HepG2 (cell line): ENCODE measurements around the gene UBTF. TPM values are rescaled to one million over a fixed set of nuclear protein-coding genes. Genes with fewer than 3 reads are reported as not detected.

ENCODE experiments used
- ATF1 ChIP-seq: IDR thresholded peaks from 2 replicates; pipeline ENCODE4 v1.6.1; 2016; ENCODE audit warnings: mild to moderate bottlenecking, control low read depth
- CCDC6 ChIP-seq: sonication (generic); formaldehyde crosslinking; IDR thresholded peaks from 2 replicates; pipeline ENCODE4 v1.8.1; 2022; ENCODE audit warnings: mild to moderate bottlenecking, missing genetic modification reagents, moderate library complexity
- FOXP1 ChIP-seq, 2 experiments: fragments of 450-650 bp in 1 of 2; IDR thresholded peaks; 2 replicates each; pipeline ENCODE4 v1.6.1; 2017 to 2018; ENCODE audit warnings: antibody characterized with exemption in 1 of 2
- GLMP ChIP-seq: sonication (generic); formaldehyde crosslinking; IDR thresholded peaks from 2 replicates; pipeline ENCODE4 v1.9.0; 2021; ENCODE audit warnings: missing genetic modification reagents, mild to moderate bottlenecking, borderline replicate concordance
- HMGXB3 ChIP-seq: sonication (generic); formaldehyde crosslinking; IDR thresholded peaks from 2 replicates; pipeline ENCODE4 v1.4.0; 2020; ENCODE audit warnings: missing genetic modification reagents, borderline replicate concordance
- MAFK ChIP-seq, 2 experiments: IDR thresholded peaks in 1 of 2; conservative IDR thresholded peaks in 1 of 2; 2 replicates each; pipeline ENCODE4 v1.6.1; 2011; ENCODE audit warnings: improper control_type of control experiment in 2 of 2, low read length in 2 of 2
- MTF2 ChIP-seq: sonication (generic); formaldehyde crosslinking; IDR thresholded peaks from 2 replicates; pipeline ENCODE4 v1.5.0; 2020; ENCODE audit warnings: missing genetic modification reagents, borderline replicate concordance
- PTBP1 ChIP-seq: fragments of 200-400 bp; formaldehyde crosslinking; IDR thresholded peaks from 2 replicates; pipeline ENCODE4 v1.6.1; 2018; ENCODE audit warnings: low read length, low read depth; ENCODE audit not compliant: poor library complexity, severe bottlenecking
- RXRB ChIP-seq: IDR thresholded peaks from 2 replicates; pipeline ENCODE4 v1.6.1; 2016; ENCODE audit warnings: borderline replicate concordance, missing genetic modification reagents, missing compliant biosample characterization
- SMC3 ChIP-seq: IDR thresholded peaks from 2 replicates; pipeline ENCODE4 v1.6.1; 2011; ENCODE audit warnings: low read length, improper control_type of control experiment
- SOX6 ChIP-seq, 2 experiments: fragments of 450-650 bp in 1 of 2; sonication (generic) in 1 of 2; formaldehyde crosslinking in 1 of 2; IDR thresholded peaks; 2 replicates each; pipeline versions ENCODE4 v1.4.0 to v1.6.1; 2017 to 2020; ENCODE audit warnings: antibody characterized with exemption in 1 of 2, mild to moderate bottlenecking in 1 of 2, missing genetic modification reagents in 1 of 2
- TBX2 ChIP-seq: sonication (generic); formaldehyde crosslinking; IDR thresholded peaks from 2 replicates; pipeline ENCODE4 v1.5.0; 2020; ENCODE audit warnings: missing genetic modification reagents, mild to moderate bottlenecking, borderline replicate concordance
- ZNF646 ChIP-seq: sonication (generic); formaldehyde crosslinking; IDR thresholded peaks from 2 replicates; pipeline ENCODE4 v1.9.0; 2021; ENCODE audit warnings: mild to moderate bottlenecking, missing genetic modification reagents
- ZNF772 ChIP-seq: sonication (generic); formaldehyde crosslinking; IDR thresholded peaks from 2 replicates; pipeline ENCODE4 v1.5.0; 2020; ENCODE audit warnings: mild to moderate bottlenecking, missing genetic modification reagents
- ZSCAN21 ChIP-seq: sonication (generic); formaldehyde crosslinking; IDR thresholded peaks from 2 replicates; pipeline ENCODE4 v1.8.0; 2022; ENCODE audit warnings: mild to moderate bottlenecking, missing genetic modification reagents, moderate library complexity, borderline replicate concordance
- polyA plus RNA-seq, 8 experiments: library from polyadenylated mRNA; depleted of rRNA in 3 of 8; stranded (reverse) in 7 of 8; unstranded in 1 of 8; fragments of >200 nt; fragmentation: Illumina TruSeq in 4 of 8; extraction: Trizol in 4 of 8; gene quantifications; 2 replicates each; pipeline versions ENCODE4 v1.2.1 to v1.2.3, GENCODE V29; 2011 to 2016; ENCODE audit warnings: low read depth in 4 of 8, missing spikeins in 1 of 8, mixed read lengths in 1 of 8; ENCODE audit not compliant: insufficient read depth in 1 of 8
- total RNA-seq, 5 experiments: library from RNA; depleted of rRNA; stranded (reverse); fragments of >200 nt; fragmentation: Illumina TruSeq; extraction: Trizol; gene quantifications; 2 replicates each; pipeline ENCODE4 v1.2.3, GENCODE V29; 2016; ENCODE audit warnings: low read depth in 1 of 5

UBTF gene
- total and polyA plus RNA-seq, 2 of the 13 experiments (the other 11 are each of a cell fraction or from before 2014, with no cell fraction given), result 15.2 to 60.9 TPM

GRCh38 chr17:44221084-44221861, 1.8 kb upstream of the UBTF start (continued):
- peak; percentile 91 for TF ChIP-seq HMGXB3
- no peak for TF ChIP-seq SMC3
- no peak for TF ChIP-seq FOXP1 (IDR thresholded peaks at IDR 0.05)
- TF ChIP-seq FOXP1 (CRISPR knock-in tag; IDR thresholded peaks at IDR 0.05), result no peak
- TF ChIP-seq ATF1, result peak; percentile 64
- TF ChIP-seq ZSCAN21 (CRISPR knock-in tag), result no peak
- TF ChIP-seq CCDC6, result peak; percentile 79; the same call in 1 of the 2 replicates
- TF ChIP-seq MTF2 (CRISPR knock-in tag), result no peak
- no peak for TF ChIP-seq RXRB (CRISPR knock-in tag)
- no peak for TF ChIP-seq GLMP
- TF ChIP-seq ZNF646, result no peak
- TF ChIP-seq MAFK (conservative IDR thresholded peaks at IDR 0.05 in 1 of 2, IDR thresholded peaks at IDR 0.05 in 1 of 2; ENCODE audit: low read length in 2 of 2), result no peak
- no peak for TF ChIP-seq SOX6 (IDR thresholded peaks at IDR 0.05)
- TF ChIP-seq SOX6 (CRISPR knock-in tag; IDR thresholded peaks at IDR 0.05), result peak; percentile 40
- 0 out of 2 replicates have a peak, but pooled peaks have one; percentile 9 for TF ChIP-seq TBX2 (CRISPR knock-in tag)
- no peak for TF ChIP-seq ZNF772
- no peak for TF ChIP-seq PTBP1
